Glutamatergic neuron (in vitro differentiated cells): ENCODE data around the gene TEPSIN. TPM values are rescaled to one million over a fixed set of nuclear protein-coding genes. Genes with fewer than 3 reads are reported as not detected.

ENCODE experiments used
- DNase-seq: peaks from one replicate; pipeline ENCODE4 v3.0.0; 2022
- H3K27ac Mint-ChIP-seq: one replicate; pipeline ENCODE4 v1.8.0; 2020; ENCODE audit warnings: mild to moderate bottlenecking, mixed read lengths, inconsistent platforms; ENCODE audit not compliant: unreplicated experiment
- H3K27me3 Mint-ChIP-seq: one replicate; pipeline ENCODE4 v1.8.0; 2020; ENCODE audit warnings: mild to moderate bottlenecking, moderate library complexity, mixed read lengths, inconsistent platforms; ENCODE audit not compliant: unreplicated experiment
- H3K36me3 Mint-ChIP-seq: one replicate; pipeline ENCODE4 v1.8.0; 2020; ENCODE audit warnings: mild to moderate bottlenecking, mixed read lengths, inconsistent platforms; ENCODE audit not compliant: unreplicated experiment
- H3K4me1 Mint-ChIP-seq: one replicate; pipeline ENCODE4 v1.8.0; 2020; ENCODE audit warnings: mild to moderate bottlenecking, low read depth, mixed read lengths, inconsistent platforms; ENCODE audit not compliant: unreplicated experiment
- H3K4me3 Mint-ChIP-seq: one replicate; pipeline ENCODE4 v1.8.0; 2020; ENCODE audit warnings: mild to moderate bottlenecking, mixed read lengths, inconsistent platforms; ENCODE audit not compliant: unreplicated experiment
- H3K9me3 Mint-ChIP-seq: one replicate; pipeline ENCODE4 v1.8.0; 2020; ENCODE audit warnings: mild to moderate bottlenecking, moderate library complexity, mixed read lengths, inconsistent platforms; ENCODE audit not compliant: unreplicated experiment
- CTCF ChIP-seq: fragments of 200-600 bp; sonication (generic); IDR thresholded peaks from one replicate; pipeline ENCODE4 v1.5.0; 2021; ENCODE audit not compliant: partially characterized antibody, unreplicated experiment
- total RNA-seq: library from RNA; stranded (reverse); fragmentation: NEBNext Ultra II Directional; extraction: Animal tissue kit (Norgen Biotek cat#: 25700); gene quantifications from one replicate; pipeline ENCODE4 v1.2.1, GENCODE V29; 2021; ENCODE audit not compliant: unreplicated experiment

Gene TEPSIN
- total RNA-seq, 1 donor from 2014 or later = 85.7 TPM

DNA sequence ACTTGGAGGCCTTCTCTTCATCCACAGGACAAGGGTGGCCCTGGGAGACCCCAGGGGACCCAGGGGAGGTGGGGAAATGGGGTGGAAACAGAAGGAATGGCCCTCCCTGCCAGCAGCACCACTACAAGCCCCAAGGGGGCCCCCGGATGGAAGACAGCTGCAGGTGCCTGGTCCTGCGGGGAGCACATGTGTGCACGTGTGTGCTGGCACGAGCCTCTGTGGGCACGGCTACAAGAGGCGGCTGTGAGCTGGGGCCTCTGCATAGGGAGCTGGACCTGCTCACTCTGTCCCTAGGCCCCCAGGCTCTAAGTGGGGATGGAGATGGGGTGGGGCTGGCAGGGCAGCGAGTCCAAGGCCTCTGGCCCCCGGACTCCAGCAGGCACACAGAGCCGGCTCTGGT, 59.6 kb downstream of the TEPSIN start:
- Mint-ChIP-seq H3K4me3 (no peak overlapping the region), H3K36me3 (peaks cover 12% of the 10 kb centered on the region), H3K4me1 (peaks cover 2% of the 10 kb centered on the region), H3K27ac (no peak overlapping the region), H3K9me3 (peaks cover 9% of the 10 kb centered on the region), H3K27me3 (no peaks in the 10 kb centered on the region)
- TF ChIP-seq CTCF = no peak
- DNase-seq = no peak

Other genes starting within 250 kb of the TEPSIN start
- 24.3 TPM for gene CHMP6, start 247.2 kb downstream of the TEPSIN start, total RNA-seq
- 252 TPM for gene BAIAP2, start 203.9 kb downstream of the TEPSIN start, total RNA-seq
- gene PVALEF, start 73.5 kb downstream of the TEPSIN start, total RNA-seq = 0.29 TPM
- gene AATK, start 72.8 kb downstream of the TEPSIN start, total RNA-seq = 27.0 TPM
- 35.1 TPM for gene CEP131, start 16.1 kb downstream of the TEPSIN start, total RNA-seq
- 31.5 TPM for gene NDUFAF8, start 263 bp upstream of the TEPSIN start, total RNA-seq
- gene SLC38A10, start 56.3 kb upstream of the TEPSIN start, total RNA-seq = 92.4 TPM
- 111 TPM for gene BAHCC1, start 156.4 kb upstream of the TEPSIN start, total RNA-seq